Liver (tissue), 3 donors: ENCODE data around the gene RAB37.

ENCODE experiments used
- CTCF ChIP-seq: fragments of 150-350 bp; IDR thresholded peaks from 2 replicates; pipeline ENCODE4 v1.5.1; 2017; ENCODE audit warnings: improper control_type of control experiment, low read depth, low read length; ENCODE audit not compliant: missing input control
- SP1 ChIP-seq: IDR thresholded peaks from 2 replicates; pipeline ENCODE4 v1.6.1; 2018; ENCODE audit warnings: antibody characterized with exemption, mild to moderate bottlenecking
- YY1 ChIP-seq: IDR thresholded peaks from 2 replicates; pipeline ENCODE4 v1.6.1; 2016; ENCODE audit warnings: antibody characterized with exemption, mild to moderate bottlenecking
- donor health status: healthy.
- donor health status: healthy.

GRCh38 chr17:74748279-74748528, 11.1 kb downstream of the RAB37 start:
- TF ChIP-seq CTCF: peak; percentile 42
- TF ChIP-seq YY1: no peak
- TF ChIP-seq SP1: no peak
